HCT116 (cell line): ENCODE data around the gene ELFN1. TPM values are rescaled to one million over a fixed set of nuclear protein-coding genes. Genes with fewer than 3 reads are reported as not detected.

Experiments used
- ATAC-seq: fragments of 200-7000 bp; cut with Tn5 transposase; 2 replicates; pipeline ENCODE4 v1.9.1; 2020; ENCODE audit warnings: mild to moderate bottlenecking, moderate library complexity
- BruUV-seq: library from RNA; stranded (reverse); fragments of 400-500 nt; replicated peaks from 2 replicates; lab custom pipeline; 2021; lab: Mats Ljungman, UMichigan
- CTCF ChIA-PET: fragments of 300-600 bp; sonication (Branson Sonifier 250); formaldehyde crosslinking; loops from one replicate; lab custom pipeline; 2021; ENCODE audit warnings: antibody characterized with exemption; lab: Charles Lee
- POLR2A ChIA-PET: fragments of 300-600, 350-600 bp; sonication (Branson Sonifier 250); formaldehyde crosslinking; loops from one replicate; lab custom pipeline; 2021; ENCODE audit warnings: antibody characterized with exemption; lab: Charles Lee
- RAD21 ChIA-PET, 2 experiments: fragments of 300-600 bp; sonication (Branson Sonifier 250); formaldehyde crosslinking; loops; one replicate each; lab custom pipeline; 2023; ENCODE audit warnings: low total read pairs in 2 of 2; ENCODE audit not compliant: uncharacterized antibody in 2 of 2, unreplicated experiment in 2 of 2, low non-redundant PET in 1 of 2; lab: Charles Lee
- DNase-seq: peaks from one replicate; pipeline ENCODE4 v3.0.0-alpha.2; 2010; ENCODE audit warnings: low read depth, low spot score
- H2AFZ ChIP-seq: fragments of 200-600 bp; shearing (Covaris generic), sonication (generic); 2 replicates; pipeline ENCODE4 v1.6.1; 2017; ENCODE audit warnings: low read depth, mixed run types, mixed read lengths, antibody characterized with exemption, low read length; ENCODE audit not compliant: poor library complexity, severe bottlenecking
- H3K27ac ChIP-seq: 2 replicates; pipeline ENCODE4 v1.5.1; 2012; ENCODE audit warnings: low read depth, low read length
- H3K27me3 ChIP-seq: fragments of 200-600 bp; sonication (generic); 2 replicates; pipeline ENCODE4 v1.6.1; 2016; ENCODE audit warnings: mixed run types, low read length, mixed read lengths; ENCODE audit not compliant: insufficient read depth
- H3K36me3 ChIP-seq, 2 experiments: fragments of 200-500 bp in 1 of 2; fragments of 200-600 bp in 1 of 2; sonication (Bioruptor generic) in 1 of 2; sonication (generic) in 1 of 2; 2 replicates each; pipeline versions ENCODE4 v1.5.1 to v1.6.1; 2014 to 2016; ENCODE audit warnings: low read length in 2 of 2, inconsistent platforms in 1 of 2, mixed read lengths in 1 of 2, mixed run types in 1 of 2; ENCODE audit not compliant: insufficient read depth in 2 of 2, control insufficient read depth in 1 of 2
- H3K4me1 ChIP-seq, 2 experiments: fragments of 200-600 bp in 1 of 2; sonication (generic) in 1 of 2; 2 replicates each; pipeline versions ENCODE4 v1.5.1 to v1.6.1; 2012 to 2017; ENCODE audit warnings: low read length in 2 of 2, inconsistent platforms in 1 of 2, mild to moderate bottlenecking in 1 of 2, mixed read lengths in 1 of 2, mixed run types in 1 of 2, moderate library complexity in 1 of 2; ENCODE audit not compliant: insufficient read depth in 2 of 2, control insufficient read depth in 1 of 2
- H3K4me2 ChIP-seq: fragments of 200-600 bp; sonication (generic); 2 replicates; pipeline ENCODE4 v1.6.1; 2017; ENCODE audit warnings: mixed run types, low read length, mixed read lengths
- H3K4me3 ChIP-seq, 2 experiments: fragments of 200-600 bp in 1 of 2; sonication (generic) in 1 of 2; replicated peaks in 1 of 2; 2 replicates each; pipeline ENCODE4 v1.5.1; 2011 to 2016; ENCODE audit warnings: low read length in 2 of 2, control low read depth in 1 of 2, low read depth in 1 of 2, mild to moderate bottlenecking in 1 of 2, mixed read lengths in 1 of 2, mixed run types in 1 of 2
- H3K79me2 ChIP-seq: fragments of 200-600 bp; sonication (generic); 2 replicates; pipeline ENCODE4 v1.6.1; 2017; ENCODE audit warnings: mild to moderate bottlenecking, mixed run types, low read length, moderate library complexity, mixed read lengths; ENCODE audit not compliant: insufficient read depth
- H3K9ac ChIP-seq: fragments of 200-600 bp; sonication (generic); 2 replicates; pipeline ENCODE4 v1.6.1; 2016; ENCODE audit warnings: low read length, mixed read lengths
- H3K9me2 ChIP-seq: fragments of 200-600 bp; sonication (generic), shearing (Covaris generic); 2 replicates; pipeline ENCODE4 v1.6.1; 2017; ENCODE audit warnings: mixed run types, mild to moderate bottlenecking, moderate library complexity; ENCODE audit not compliant: insufficient read depth
- H3K9me3 ChIP-seq, 2 experiments: fragments of 200-500 bp in 1 of 2; fragments of 200-600 bp in 1 of 2; sonication (Bioruptor generic) in 1 of 2; sonication (generic) in 1 of 2; 2 replicates each; pipeline ENCODE4 v1.6.1; 2014 to 2017; ENCODE audit warnings: low read length in 2 of 2, mixed read lengths in 2 of 2, inconsistent platforms in 1 of 2, low read depth in 1 of 2, mild to moderate bottlenecking in 1 of 2, mixed run types in 1 of 2, moderate library complexity in 1 of 2; ENCODE audit not compliant: control insufficient read depth in 1 of 2, insufficient read depth in 1 of 2
- H4K20me1 ChIP-seq: fragments of 200-600 bp; sonication (generic), shearing (Covaris generic); 2 replicates; pipeline ENCODE4 v1.6.1; 2017; ENCODE audit warnings: mixed run types, mild to moderate bottlenecking, moderate library complexity; ENCODE audit not compliant: insufficient read depth
- ATF3 ChIP-seq: IDR thresholded peaks from 2 replicates; pipeline ENCODE4 v1.6.1; 2012
- CBX3 ChIP-seq: IDR thresholded peaks from 2 replicates; pipeline ENCODE4 v1.6.1; 2012; ENCODE audit warnings: low read depth
- CEBPB ChIP-seq: IDR thresholded peaks from 2 replicates; pipeline ENCODE4 v1.6.1; 2012; ENCODE audit warnings: low read depth
- EGR1 ChIP-seq: IDR thresholded peaks from 2 replicates; pipeline ENCODE4 v1.6.1; 2012; ENCODE audit warnings: low read depth
- FOSL1 ChIP-seq: IDR thresholded peaks from 2 replicates; pipeline ENCODE4 v1.6.1; 2012; ENCODE audit warnings: low read depth
- JUND ChIP-seq: IDR thresholded peaks from 2 replicates; pipeline ENCODE4 v1.6.1; 2012
- POLR2A ChIP-seq: IDR thresholded peaks from 2 replicates; pipeline ENCODE4 v1.7.0; 2011; ENCODE audit warnings: borderline replicate concordance; ENCODE audit not compliant: insufficient read depth, insufficient read length; ENCODE audit errors: extremely low read depth
- RAD21 ChIP-seq: IDR thresholded peaks from 2 replicates; pipeline ENCODE4 v1.6.1; 2012; ENCODE audit warnings: low read depth, mild to moderate bottlenecking
- SIN3A ChIP-seq: IDR thresholded peaks from 2 replicates; pipeline ENCODE4 v1.6.1; 2012; ENCODE audit warnings: low read depth
- SP1 ChIP-seq: IDR thresholded peaks from 2 replicates; pipeline ENCODE4 v1.6.1; 2012; ENCODE audit warnings: low read depth
- SRF ChIP-seq: IDR thresholded peaks from 2 replicates; pipeline ENCODE4 v1.6.1; 2012; ENCODE audit warnings: low read depth
- TCF7L2 ChIP-seq: IDR thresholded peaks from 2 replicates; pipeline ENCODE4 v1.7.0; 2011; ENCODE audit warnings: borderline replicate concordance, inconsistent platforms; ENCODE audit not compliant: insufficient read depth, insufficient read length; ENCODE audit errors: extremely low read depth
- YY1 ChIP-seq: IDR thresholded peaks from 2 replicates; pipeline ENCODE4 v1.6.1; 2011; ENCODE audit warnings: low read length, low read depth, moderate library complexity, mild to moderate bottlenecking; ENCODE audit not compliant: insufficient replicate concordance; ENCODE audit errors: extremely low read depth
- ZBTB33 ChIP-seq: IDR thresholded peaks from 2 replicates; pipeline ENCODE4 v1.6.1; 2011; ENCODE audit warnings: mild to moderate bottlenecking, low read length, moderate library complexity; ENCODE audit not compliant: insufficient replicate concordance; ENCODE audit errors: extremely low read depth
- ZFX ChIP-seq: fragments of 450-650 bp; IDR thresholded peaks from 2 replicates; pipeline ENCODE4 v1.6.1; 2017
- ZNF274 ChIP-seq: fragments of 200-500 bp; sonication (Bioruptor generic); IDR thresholded peaks from 2 replicates; pipeline ENCODE4 v1.6.1; 2014; ENCODE audit warnings: mild to moderate bottlenecking, low read depth, low read length, inconsistent platforms
- intact Hi-C: fragments of 100-400 bp; cut with micrococcal nuclease; formaldehyde crosslinking; loops from 2 replicates; pipeline ENCODE4 v1.10.0; 2022
- total RNA-seq: library from RNA; stranded (reverse); gene quantifications from one replicate; pipeline ENCODE4 v1.2.1, GENCODE V29; 2021; ENCODE audit not compliant: unreplicated experiment
- TF ChIP-seq, protein P1 (sequence below): IDR thresholded peaks from 2 replicates; pipeline ENCODE4 v1.6.1; 2012
- TF ChIP-seq, protein P2 (sequence below): IDR thresholded peaks from 2 replicates; pipeline ENCODE4 v1.6.1; 2012; ENCODE audit warnings: low read depth

Gene ELFN1
- total RNA-seq, 1 experiment from 2014 or later = 4.4 TPM

GRCh38 chr7:1721047-1721690 lies 51.1 kb downstream of the ELFN1 start:
- H3K9me2 ChIP-seq = no peaks in the 10 kb centered on the region
- H3K9ac ChIP-seq = no peak overlapping the region
- no peak for ATAC-seq
- no peaks in the 10 kb centered on the region for H3K79me2 ChIP-seq
- RAD21 ChIA-PET = interaction anchor here in 1 of 2 experiments (0.6 kb wide), 1 partner anchor 993 kb away, joined by 3 read pairs; no protein-coding TSS in a partner anchor
- TF ChIP-seq, protein P1, sequence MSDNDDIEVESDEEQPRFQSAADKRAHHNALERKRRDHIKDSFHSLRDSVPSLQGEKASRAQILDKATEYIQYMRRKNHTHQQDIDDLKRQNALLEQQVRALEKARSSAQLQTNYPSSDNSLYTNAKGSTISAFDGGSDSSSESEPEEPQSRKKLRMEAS = no peak
- TF ChIP-seq CEBPB (no peak), YY1 (no peak), SIN3A (no peak), ZFX (no peak), ATF3 (no peak), SP1 (no peak), POLR2A (no peak), JUND (no peak), SRF (no peak), TCF7L2 (no peak), RAD21 (no peak), EGR1 (no peak), ZBTB33 (no peak), ZNF274 (no peak), FOSL1 (no peak), CBX3 (no peak)
- TF ChIP-seq, protein P2, sequence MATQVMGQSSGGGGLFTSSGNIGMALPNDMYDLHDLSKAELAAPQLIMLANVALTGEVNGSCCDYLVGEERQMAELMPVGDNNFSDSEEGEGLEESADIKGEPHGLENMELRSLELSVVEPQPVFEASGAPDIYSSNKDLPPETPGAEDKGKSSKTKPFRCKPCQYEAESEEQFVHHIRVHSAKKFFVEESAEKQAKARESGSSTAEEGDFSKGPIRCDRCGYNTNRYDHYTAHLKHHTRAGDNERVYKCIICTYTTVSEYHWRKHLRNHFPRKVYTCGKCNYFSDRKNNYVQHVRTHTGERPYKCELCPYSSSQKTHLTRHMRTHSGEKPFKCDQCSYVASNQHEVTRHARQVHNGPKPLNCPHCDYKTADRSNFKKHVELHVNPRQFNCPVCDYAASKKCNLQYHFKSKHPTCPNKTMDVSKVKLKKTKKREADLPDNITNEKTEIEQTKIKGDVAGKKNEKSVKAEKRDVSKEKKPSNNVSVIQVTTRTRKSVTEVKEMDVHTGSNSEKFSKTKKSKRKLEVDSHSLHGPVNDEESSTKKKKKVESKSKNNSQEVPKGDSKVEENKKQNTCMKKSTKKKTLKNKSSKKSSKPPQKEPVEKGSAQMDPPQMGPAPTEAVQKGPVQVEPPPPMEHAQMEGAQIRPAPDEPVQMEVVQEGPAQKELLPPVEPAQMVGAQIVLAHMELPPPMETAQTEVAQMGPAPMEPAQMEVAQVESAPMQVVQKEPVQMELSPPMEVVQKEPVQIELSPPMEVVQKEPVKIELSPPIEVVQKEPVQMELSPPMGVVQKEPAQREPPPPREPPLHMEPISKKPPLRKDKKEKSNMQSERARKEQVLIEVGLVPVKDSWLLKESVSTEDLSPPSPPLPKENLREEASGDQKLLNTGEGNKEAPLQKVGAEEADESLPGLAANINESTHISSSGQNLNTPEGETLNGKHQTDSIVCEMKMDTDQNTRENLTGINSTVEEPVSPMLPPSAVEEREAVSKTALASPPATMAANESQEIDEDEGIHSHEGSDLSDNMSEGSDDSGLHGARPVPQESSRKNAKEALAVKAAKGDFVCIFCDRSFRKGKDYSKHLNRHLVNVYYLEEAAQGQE = no peak
- TF ChIP-seq, all 23 proteins: peak for 0
- no peak overlapping the region for H2AFZ ChIP-seq
- intact Hi-C loops = no loop called here
- DNase-seq = no peak
- no peaks in the 10 kb centered on the region for H3K36me3 ChIP-seq
- H3K9me3 ChIP-seq = no peaks in the 10 kb centered on the region
- no peak overlapping the region for H3K4me2 ChIP-seq
- no peak overlapping the region for H3K4me3 ChIP-seq
- no peaks in the 10 kb centered on the region for H3K27me3 ChIP-seq
- ChIA-PET POLR2A (no interaction called here), CTCF (no interaction called here)
- no peak overlapping the region for H3K27ac ChIP-seq
- no peaks in the 10 kb centered on the region for H4K20me1 ChIP-seq
- BruUV-seq = no TSS peak
- H3K4me1 ChIP-seq = peaks cover 3 to 12% of the 10 kb centered on the region in 2 experiments; a peak in 3 of 4 replicates
